ENCODE results near the gene CCDC190.
"Not testable (repeated sequence)": the region's sequence is repeated elsewhere in the genome, so short reads cannot be mapped to it uniquely, and the experiment has no call there.

CCDC190 gene

GRCh38 chr1:162861101-162861500, at the start of gene CCDC190:
CCDC190 (minus strand) TSS chr1:162861175; CDS start chr1:162859646, 1,529 bp downstream.
- DNase-seq (ENCODE audit: low read depth in 2 of 2): no peak

- DNase-seq (ENCODE audit: low read depth in 2 of 2): no peak
These were observed 49.2 kb upstream of the CCDC190 start for GRCh38 chr1:162910161-162910560.

- no peak for DNase-seq (ENCODE audit: low read depth in 2 of 2)
These were observed 47.8 kb upstream of the CCDC190 start for GRCh38 chr1:162908780-162909179.

- no peak for DNase-seq (ENCODE audit: low read depth in 2 of 2)
These were observed 47.3 kb upstream of the CCDC190 start for GRCh38 chr1:162908236-162908635.

DNA sequence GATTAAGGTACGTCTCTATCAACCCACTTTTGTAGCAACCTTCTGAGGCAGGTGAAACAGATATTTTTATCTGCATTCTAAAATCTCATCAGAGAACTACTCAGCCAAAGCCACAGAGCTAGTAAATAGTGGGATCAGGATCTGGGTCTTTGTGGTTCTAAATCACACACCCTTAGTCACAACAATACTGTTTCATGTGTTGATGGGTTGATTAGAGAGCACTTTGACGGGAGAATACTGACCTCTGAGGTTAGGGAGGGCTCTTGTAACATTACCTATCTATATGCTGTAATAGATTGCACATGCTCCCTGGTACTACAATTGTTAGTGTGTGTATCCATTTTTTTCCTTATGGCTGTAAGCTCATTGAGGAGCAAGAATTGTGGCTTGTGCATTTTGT, 45.5 kb upstream of the CCDC190 start:
- no peak for DNase-seq (ENCODE audit: low read depth in 2 of 2)

GRCh38 chr1:162905174-162906158, 44.5 kb upstream of the CCDC190 start:
- DNase-seq (ENCODE audit: low read depth in 2 of 2): no peak

GRCh38 chr1:162904579-162904978, 43.6 kb upstream of the CCDC190 start:
- no peak for DNase-seq (ENCODE audit: low read depth in 2 of 2)

DNA sequence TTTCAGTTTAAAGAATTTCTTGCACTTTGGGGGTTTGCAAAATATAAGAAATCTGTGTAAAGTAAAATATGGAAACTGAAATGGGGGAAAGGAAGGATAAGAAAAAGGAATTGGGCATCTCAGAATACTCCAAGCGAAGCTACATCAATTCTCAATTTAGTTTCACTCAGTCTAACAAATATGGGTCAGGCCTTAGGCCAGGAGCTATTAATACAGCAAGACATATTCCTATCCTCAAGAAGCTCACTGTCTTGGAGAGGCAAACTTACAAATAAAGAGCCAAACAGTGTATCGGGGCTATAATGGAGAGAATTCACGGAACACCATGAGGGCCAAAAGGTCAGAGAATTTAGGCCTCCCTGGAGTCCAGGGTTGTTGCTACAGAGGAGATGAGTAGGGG, 43.0 kb upstream of the CCDC190 start:
- DNase-seq (ENCODE audit: low read depth in 2 of 2): no peak

DNA sequence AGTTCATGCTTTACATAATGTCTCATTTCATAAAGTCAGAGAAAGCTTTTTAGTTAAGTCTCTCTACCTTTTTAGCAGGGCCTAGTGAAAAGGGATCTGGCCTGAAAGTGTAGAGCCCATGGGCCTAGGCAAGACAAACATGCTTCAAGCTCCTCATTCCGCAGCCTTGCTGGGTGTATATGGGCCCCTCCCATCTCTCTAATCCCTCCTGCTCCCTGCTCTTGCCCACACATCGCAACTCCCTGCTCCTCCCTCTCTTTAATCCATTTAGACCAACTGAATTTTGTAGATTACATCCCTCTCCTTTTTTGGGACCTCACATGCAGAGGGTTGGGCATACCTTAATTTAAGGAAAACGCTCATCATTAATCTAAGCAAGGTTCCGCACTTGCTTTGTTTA, 42.3 kb upstream of the CCDC190 start:
- no peak for DNase-seq (ENCODE audit: low read depth in 2 of 2)

- DNase-seq (ENCODE audit: low read depth in 2 of 2): no peak
These were observed 41.4 kb upstream of the CCDC190 start for GRCh38 chr1:162902416-162902815.

- no peak for DNase-seq (ENCODE audit: low read depth in 2 of 2)
These were observed 40.3 kb upstream of the CCDC190 start for GRCh38 chr1:162901243-162901642.

DNA sequence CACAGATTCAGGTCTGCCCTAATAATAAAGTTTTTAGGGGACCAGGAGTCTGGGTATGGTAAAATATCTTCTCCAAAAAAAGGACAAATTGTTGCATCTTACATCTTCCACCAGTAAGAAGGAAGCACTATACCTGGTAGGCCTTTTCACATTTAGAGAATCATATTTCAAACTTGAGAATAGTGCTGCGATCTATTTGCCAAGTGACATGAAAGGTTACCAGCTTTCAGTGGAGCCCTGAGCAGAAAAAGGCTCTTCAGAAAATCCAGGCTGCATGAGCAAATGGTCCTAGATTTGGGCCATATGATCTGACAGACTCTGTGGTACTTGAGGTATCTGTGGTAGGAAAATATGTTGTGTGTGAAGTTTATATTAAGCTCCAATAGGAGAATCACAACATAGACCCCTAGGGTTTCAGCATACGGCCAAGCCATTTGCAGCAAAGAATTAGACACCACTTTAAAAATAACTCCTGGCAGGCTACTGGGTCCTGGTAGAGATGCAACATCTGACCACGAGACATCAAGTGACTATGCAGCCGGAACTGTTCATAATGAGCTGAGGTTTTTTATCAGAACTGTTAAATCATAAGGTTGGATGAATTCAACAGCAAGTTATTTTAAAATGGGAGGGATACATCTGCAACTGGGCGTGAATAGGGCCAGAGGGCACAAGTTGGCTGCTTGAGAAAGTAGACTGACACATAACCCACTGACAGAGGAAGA, 38.6 kb upstream of the CCDC190 start:
- DNase-seq (ENCODE audit: low read depth in 2 of 2): no peak

DNA sequence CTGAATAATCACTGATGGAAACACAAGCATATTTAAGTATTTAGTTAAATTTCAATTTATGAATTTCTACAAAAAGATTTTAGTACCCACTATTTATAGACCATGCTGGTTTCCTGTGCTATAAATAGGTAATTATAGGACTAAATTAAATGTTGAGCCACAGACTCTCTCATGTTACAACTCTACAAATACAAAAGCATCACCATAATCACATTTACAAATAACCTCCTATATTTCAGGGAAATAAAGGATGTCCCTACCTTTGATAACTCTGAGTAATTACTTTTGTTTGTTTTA, 32.6 kb upstream of the CCDC190 start:
- no peak for DNase-seq (ENCODE audit: low read depth in 2 of 2)

GRCh38 chr1:162892906-162893611, 32.1 kb upstream of the CCDC190 start:
- no peak for DNase-seq (ENCODE audit: low read depth in 2 of 2)

- no peak for DNase-seq (ENCODE audit: low read depth in 2 of 2)
These were observed 29.0 kb upstream of the CCDC190 start for GRCh38 chr1:162889989-162890388.

DNA sequence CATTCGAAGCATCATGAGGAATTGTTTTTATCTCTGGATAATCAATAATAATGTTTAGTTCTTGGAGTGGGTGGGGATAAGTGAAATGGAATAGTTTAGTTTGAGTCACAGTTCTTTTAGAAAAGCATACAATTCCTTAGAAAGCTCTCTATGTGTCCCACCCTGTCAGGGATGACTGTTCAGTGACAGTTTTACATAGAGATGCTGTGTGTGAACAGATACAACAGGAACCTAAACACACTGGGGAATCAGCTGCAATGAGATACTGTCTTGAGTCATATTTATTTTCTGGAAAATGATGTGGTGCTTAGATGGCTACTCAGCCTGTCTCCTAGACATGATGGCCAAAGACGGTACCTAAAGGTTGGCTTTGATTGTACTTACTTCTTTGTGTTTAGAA, 25.7 kb upstream of the CCDC190 start:
- DNase-seq (ENCODE audit: low read depth in 2 of 2): no peak

GRCh38 chr1:162885265-162885664, 24.3 kb upstream of the CCDC190 start:
- DNase-seq (ENCODE audit: low read depth in 2 of 2): no peak

DNA sequence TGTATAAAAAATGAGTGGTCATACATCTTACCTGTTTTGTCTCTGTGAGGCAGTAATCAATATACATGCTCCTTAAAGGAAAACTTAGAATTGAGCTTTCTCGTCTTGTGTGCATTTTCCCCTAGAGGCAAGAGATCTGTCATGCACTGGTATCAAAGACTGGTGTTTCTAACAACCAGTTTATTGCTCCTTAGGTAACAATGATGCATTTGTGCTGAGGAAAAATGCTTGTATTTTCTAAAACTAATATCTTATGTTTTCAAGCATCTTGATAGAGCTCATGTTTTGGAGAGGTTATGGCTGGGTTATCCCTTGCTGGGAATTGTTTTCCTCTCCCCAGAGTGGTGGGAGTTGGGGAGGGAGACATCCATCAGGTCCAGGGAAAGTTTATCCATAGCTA, 23.9 kb upstream of the CCDC190 start:
- DNase-seq (ENCODE audit: low read depth in 2 of 2): no peak

DNA sequence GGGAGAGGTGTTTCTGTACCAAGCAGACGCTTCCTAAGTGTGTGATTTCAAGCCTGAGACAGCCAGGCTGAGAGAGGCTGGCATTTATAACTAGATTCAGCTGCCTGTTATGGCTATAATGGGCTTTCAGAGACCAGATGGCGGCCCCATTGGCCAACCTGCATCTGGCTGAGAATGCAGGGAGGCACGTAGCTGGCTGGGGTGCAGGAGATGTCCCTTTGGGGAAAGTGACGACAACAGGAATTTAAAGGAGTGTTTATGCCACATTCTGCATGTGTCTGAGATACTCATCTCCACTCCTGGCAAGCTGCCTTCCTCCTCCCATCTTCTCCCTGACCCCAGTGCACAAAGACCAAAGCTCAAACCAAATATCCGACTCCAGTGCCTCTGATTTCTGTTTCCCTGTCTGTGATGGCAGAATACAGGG, 21.3 kb upstream of the CCDC190 start:
- DNase-seq (ENCODE audit: low read depth in 2 of 2): no peak

DNA sequence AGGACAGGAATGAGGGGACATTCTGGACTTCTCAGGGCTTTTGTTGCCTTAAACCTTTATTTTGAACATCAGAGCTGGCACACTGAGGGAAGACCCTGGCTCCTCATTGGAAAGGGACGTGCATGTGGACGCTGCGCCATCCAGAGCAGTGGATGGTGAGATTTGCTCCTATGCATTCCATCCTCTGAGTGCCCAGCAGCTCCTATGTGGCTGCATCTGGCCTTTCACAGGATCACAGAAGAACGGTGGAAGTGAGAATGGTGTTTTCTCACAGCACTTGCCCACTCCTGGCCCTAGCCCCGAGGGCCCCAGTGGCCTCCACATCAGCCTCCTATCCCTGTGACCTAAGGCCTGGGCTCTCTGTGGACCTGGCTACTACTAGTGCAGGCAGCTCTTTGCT, 20.6 kb upstream of the CCDC190 start:
- no peak for DNase-seq (ENCODE audit: low read depth in 2 of 2)

GRCh38 chr1:162880617-162881016, 19.6 kb upstream of the CCDC190 start:
- not testable (repeated sequence) for DNase-seq (ENCODE audit: low read depth in 2 of 2)

DNA sequence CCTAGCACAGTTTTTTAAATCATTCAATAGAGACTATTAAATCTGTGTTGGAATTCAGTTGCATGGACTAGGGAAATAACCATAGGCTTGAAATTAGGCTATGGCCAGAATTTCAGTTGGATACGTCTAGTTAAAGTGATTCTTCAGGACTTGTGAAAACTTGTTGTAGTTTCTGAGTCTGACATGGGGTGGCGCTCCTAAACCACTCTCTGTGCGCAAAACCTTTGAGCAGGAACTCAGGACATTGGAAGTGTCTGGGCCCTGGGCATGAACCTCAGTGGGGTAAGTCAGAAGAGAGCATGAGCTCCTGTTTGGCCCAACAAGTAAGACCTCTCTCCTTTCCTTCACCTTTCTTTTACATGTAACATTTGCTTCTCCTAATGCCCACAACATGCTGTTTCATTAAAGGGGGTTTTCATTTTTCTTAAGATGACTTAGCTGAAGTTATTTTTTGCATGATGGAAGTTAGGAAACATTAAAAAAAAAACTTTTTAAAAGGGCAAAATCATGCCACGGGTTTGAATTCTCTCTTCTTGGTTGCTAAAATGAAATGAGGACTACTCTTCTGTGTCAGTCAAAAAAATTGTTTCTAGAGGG, 17.1 kb upstream of the CCDC190 start:
- no peak for DNase-seq (ENCODE audit: low read depth in 2 of 2)
